Measurements from ENCODE around the gene TMEM134. TPM values are rescaled to one million over a fixed set of nuclear protein-coding genes. Genes with fewer than 3 reads are reported as not detected.
A peak's percentile ranks its signal among the peaks of the same experiment; 100 is the strongest.

Gene TMEM134
- total RNA-seq, 1 experiment from 2014 or later, result 52.2 TPM

GRCh38 chr11:67436459-67437081, 32.5 kb downstream of the TMEM134 start:
- H3K4me3 Mint-ChIP-seq (ENCODE audit: unreplicated experiment), result no peak overlapping the region
- Histone ChIP-seq H3K4me3 (ENCODE audit: low read depth, low read length) (no peak overlapping the region), H3K9me3 (no peaks in the 10 kb centered on the region), H3K36me3 (ENCODE audit: control insufficient read depth, insufficient read depth, low read length) (peaks cover 24% of the 10 kb centered on the region), H3K27me3 (replicated peaks; ENCODE audit: control insufficient read depth, insufficient read depth, low read length) (no peaks in the 10 kb centered on the region), H3K4me1 (no peaks in the 10 kb centered on the region)
- H3K9me3 Mint-ChIP-seq (ENCODE audit: unreplicated experiment), result no peaks in the 10 kb centered on the region
- no peaks in the 10 kb centered on the region for H3K4me1 Mint-ChIP-seq (ENCODE audit: low read depth, unreplicated experiment)
- CTCF ChIA-PET, result no interaction called here
- POLR2A ChIA-PET, result interaction anchor here (1.0 to 1.2 kb wide), 2 partner anchors 29 to 36 kb away, joined by 3 to 11 read pairs; no protein-coding TSS in a partner anchor
- peak overlapping the region; percentile 45 for H3K27ac Mint-ChIP-seq (ENCODE audit: unreplicated experiment)
- intact Hi-C loops (cut with micrococcal nuclease; ENCODE audit: unreplicated experiment), result no loop called here
- no peak for TF ChIP-seq CTCF (IDR thresholded peaks at IDR 0.05; ENCODE audit: insufficient read depth in 1 of 2, low read depth in 1 of 2, low read length in 1 of 2, severe bottlenecking in 1 of 2, unreplicated experiment in 1 of 2)
- H3K27me3 Mint-ChIP-seq (ENCODE audit: insufficient read depth, unreplicated experiment), result no peaks in the 10 kb centered on the region
- peaks cover 83% of the 10 kb centered on the region for H3K36me3 Mint-ChIP-seq (ENCODE audit: insufficient read depth, unreplicated experiment)
- no TSS peak for BruUV-seq (replicated peaks)
- peak in 1 of 2 experiments; percentile 55 for DNase-seq

GRCh38 chr11:67435727-67436458, 33.2 kb downstream of the TMEM134 start:
- Mint-ChIP-seq H3K9me3 (ENCODE audit: unreplicated experiment) (no peaks in the 10 kb centered on the region), H3K4me3 (ENCODE audit: unreplicated experiment) (no peak overlapping the region), H3K36me3 (ENCODE audit: insufficient read depth, unreplicated experiment) (peaks cover 82% of the 10 kb centered on the region), H3K27me3 (ENCODE audit: insufficient read depth, unreplicated experiment) (no peaks in the 10 kb centered on the region), H3K27ac (ENCODE audit: unreplicated experiment) (peak overlapping the region; percentile 45), H3K4me1 (ENCODE audit: low read depth, unreplicated experiment) (no peaks in the 10 kb centered on the region)
- TF ChIP-seq CTCF (IDR thresholded peaks at IDR 0.05; ENCODE audit: insufficient read depth in 1 of 2, low read depth in 1 of 2, low read length in 1 of 2, severe bottlenecking in 1 of 2, unreplicated experiment in 1 of 2), result no peak
- no peaks in the 10 kb centered on the region for H3K4me1 ChIP-seq
- H3K9me3 ChIP-seq, result no peaks in the 10 kb centered on the region
- intact Hi-C loops (cut with micrococcal nuclease; ENCODE audit: unreplicated experiment), result no loop called here
- CTCF ChIA-PET, result no interaction called here
- no peaks in the 10 kb centered on the region for H3K27me3 ChIP-seq (replicated peaks; ENCODE audit: control insufficient read depth, insufficient read depth, low read length)
- POLR2A ChIA-PET, result interaction anchor here (1.0 to 1.2 kb wide), 2 partner anchors 29 to 35 kb away, joined by 3 to 11 read pairs; no protein-coding TSS in a partner anchor
- DNase-seq, result no peak
- H3K36me3 ChIP-seq (ENCODE audit: control insufficient read depth, insufficient read depth, low read length), result peaks cover 21% of the 10 kb centered on the region
- BruUV-seq (replicated peaks), result no TSS peak
- H3K4me3 ChIP-seq (ENCODE audit: low read depth, low read length), result no peak overlapping the region

- no peak for TF ChIP-seq CTCF (IDR thresholded peaks at IDR 0.05; ENCODE audit: insufficient read depth in 1 of 2, low read depth in 1 of 2, low read length in 1 of 2, severe bottlenecking in 1 of 2, unreplicated experiment in 1 of 2)
- no peaks in the 10 kb centered on the region for H3K4me1 ChIP-seq
- Mint-ChIP-seq H3K27ac (ENCODE audit: unreplicated experiment) (peak overlapping the region; percentile 16), H3K4me3 (ENCODE audit: unreplicated experiment) (no peak overlapping the region), H3K9me3 (ENCODE audit: unreplicated experiment) (no peaks in the 10 kb centered on the region), H3K4me1 (ENCODE audit: low read depth, unreplicated experiment) (no peaks in the 10 kb centered on the region), H3K27me3 (ENCODE audit: insufficient read depth, unreplicated experiment) (no peaks in the 10 kb centered on the region), H3K36me3 (ENCODE audit: insufficient read depth, unreplicated experiment) (peaks cover 82% of the 10 kb centered on the region)
- DNase-seq, result no peak
- intact Hi-C loops (cut with micrococcal nuclease; ENCODE audit: unreplicated experiment), result no loop called here
- no peak overlapping the region for H3K4me3 ChIP-seq (ENCODE audit: low read depth, low read length)
- POLR2A ChIA-PET, result no interaction called here
- peaks cover 18% of the 10 kb centered on the region for H3K36me3 ChIP-seq (ENCODE audit: control insufficient read depth, insufficient read depth, low read length)
- H3K9me3 ChIP-seq, result no peaks in the 10 kb centered on the region
- CTCF ChIA-PET, result no interaction called here
- BruUV-seq (replicated peaks), result no TSS peak
- H3K27me3 ChIP-seq (replicated peaks; ENCODE audit: control insufficient read depth, insufficient read depth, low read length), result no peaks in the 10 kb centered on the region
Observed at GRCh38 chr11:67435031-67435726, 33.9 kb downstream of the TMEM134 start.

Measured in Caco-2 (cell line).